GM19239 (cell line): Measurements from ENCODE around the gene SH3TC1.

Experiments
- DNase-seq: peaks from one replicate; pipeline ENCODE4 v3.0.0; 2011; ENCODE audit warnings: low spot score; ENCODE audit not compliant: insufficient read length
- FAIRE-seq: peaks from 2 replicates; lab custom pipeline; 2011; peaks lifted over from hg19 to GRCh38; lab: Jason Lieb, UNC

Gene SH3TC1

GRCh38 chr4:8282134-8282641 is 83.1 kb downstream of the SH3TC1 start:
- FAIRE-seq (no peak), DNase-seq (no peak)

DNA sequence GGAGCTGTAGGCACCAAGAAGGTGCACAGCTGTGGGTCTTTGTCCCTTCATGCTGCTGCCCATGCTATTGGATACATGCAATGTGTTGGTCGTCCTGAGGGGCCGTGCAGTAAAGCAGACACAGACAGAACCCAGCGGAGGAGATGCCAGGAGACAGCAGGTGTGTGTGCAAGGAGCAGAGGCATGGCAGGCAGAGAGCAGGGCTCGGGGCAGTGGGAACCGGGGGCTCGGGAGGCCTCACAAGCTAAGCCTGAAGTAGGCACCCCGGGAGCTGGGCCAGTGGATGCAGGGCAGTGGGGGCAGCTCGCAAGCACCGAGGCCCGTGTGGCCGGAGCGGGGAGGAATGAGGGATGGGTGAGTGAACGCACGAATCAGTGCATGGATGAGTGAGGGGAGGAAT is 83.7 kb downstream of the SH3TC1 start:
- DNase-seq (no peak), FAIRE-seq (no peak)

DNA sequence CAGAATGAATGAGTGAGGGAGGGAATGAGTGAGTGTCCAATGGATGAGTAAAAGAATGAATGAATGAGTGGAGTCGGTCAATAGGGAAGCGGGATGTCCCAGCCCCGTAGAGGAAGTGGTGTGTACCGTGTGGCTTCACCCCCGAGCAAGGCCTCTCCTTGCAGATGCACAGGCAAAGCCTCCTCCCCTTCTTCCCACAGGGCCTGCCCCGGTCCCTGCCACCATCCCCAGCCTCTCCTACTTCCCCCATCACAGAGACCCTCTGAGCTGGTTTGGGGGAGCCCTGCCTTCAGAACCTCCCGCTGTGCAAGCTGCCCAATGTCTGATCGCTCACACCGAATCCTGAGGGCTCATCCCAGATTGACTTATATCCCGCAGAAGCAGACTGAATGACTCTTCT is 84.1 kb downstream of the SH3TC1 start:
- DNase-seq (no peak), FAIRE-seq (no peak)

DNA sequence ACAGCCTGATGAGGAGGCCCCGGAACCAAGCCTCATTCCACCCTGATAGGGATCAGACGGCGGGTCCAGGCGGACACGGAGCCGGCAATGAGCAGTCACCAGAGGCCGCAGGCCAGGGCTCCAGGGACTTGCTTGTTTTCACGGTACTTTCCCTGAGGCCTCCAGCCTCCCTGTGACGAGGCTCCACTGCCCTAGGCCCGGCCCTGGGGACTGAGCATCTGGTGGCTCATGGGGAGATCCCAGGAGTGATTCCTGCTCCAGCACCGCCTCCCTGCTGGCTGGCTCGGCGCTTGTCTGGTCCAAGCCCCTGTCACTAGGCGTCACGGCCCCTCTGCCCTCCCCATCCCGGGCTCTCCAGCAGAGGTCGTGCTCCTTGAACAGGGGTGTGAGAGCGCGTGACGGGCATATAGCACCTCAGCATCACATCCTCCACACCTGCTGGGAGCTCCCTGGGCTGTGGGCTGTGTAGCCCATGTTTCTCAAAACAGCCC is 84.6 kb downstream of the SH3TC1 start:
- FAIRE-seq = no peak
- no peak for DNase-seq

- FAIRE-seq = no peak
- DNase-seq = no peak
These were observed 85.3 kb downstream of the SH3TC1 start for GRCh38 chr4:8284391-8284790.

DNA sequence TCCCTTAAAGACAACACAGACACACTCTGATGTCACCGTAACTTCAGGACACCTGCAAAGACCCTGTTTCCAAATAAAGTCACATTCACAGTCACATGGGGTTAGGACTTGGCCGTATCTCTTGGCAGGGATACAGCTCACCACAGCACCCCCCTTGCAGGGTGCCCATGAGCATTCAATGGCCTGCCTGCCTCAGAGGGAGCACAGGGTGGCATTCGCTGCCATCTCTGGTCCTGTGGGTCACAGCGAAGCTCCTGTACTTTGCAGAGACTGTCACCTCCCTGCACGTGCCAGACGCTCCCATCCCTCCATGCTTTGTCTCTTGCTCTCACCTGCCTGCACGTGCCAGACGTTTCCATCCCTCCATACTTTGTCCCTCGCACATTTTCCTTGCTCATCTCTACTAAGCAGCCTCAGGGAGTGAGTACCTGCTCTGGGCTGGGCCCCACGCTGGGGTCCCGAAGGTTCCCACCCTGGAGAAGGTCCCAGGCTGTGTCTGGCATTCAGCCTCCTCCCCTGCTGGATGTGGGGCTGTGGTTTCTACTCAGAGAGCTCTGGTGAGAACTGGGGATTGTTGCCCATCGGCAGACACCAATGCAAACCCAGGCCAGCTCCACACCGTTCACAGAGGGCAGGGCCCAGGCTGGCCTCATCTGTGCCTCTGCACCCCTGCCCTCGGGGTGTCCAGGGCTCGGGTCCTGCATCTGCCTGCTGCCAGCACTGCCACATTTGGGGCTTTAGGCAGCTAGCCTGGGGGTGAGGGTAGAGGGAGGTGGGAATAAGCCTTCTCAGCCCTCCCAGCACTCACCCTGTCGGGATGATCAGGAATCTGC is 86.3 kb downstream of the SH3TC1 start:
- FAIRE-seq = no peak
- no peak for DNase-seq

- DNase-seq (no peak), FAIRE-seq (no peak)
These were observed 87.1 kb downstream of the SH3TC1 start for GRCh38 chr4:8285976-8286718.

DNA sequence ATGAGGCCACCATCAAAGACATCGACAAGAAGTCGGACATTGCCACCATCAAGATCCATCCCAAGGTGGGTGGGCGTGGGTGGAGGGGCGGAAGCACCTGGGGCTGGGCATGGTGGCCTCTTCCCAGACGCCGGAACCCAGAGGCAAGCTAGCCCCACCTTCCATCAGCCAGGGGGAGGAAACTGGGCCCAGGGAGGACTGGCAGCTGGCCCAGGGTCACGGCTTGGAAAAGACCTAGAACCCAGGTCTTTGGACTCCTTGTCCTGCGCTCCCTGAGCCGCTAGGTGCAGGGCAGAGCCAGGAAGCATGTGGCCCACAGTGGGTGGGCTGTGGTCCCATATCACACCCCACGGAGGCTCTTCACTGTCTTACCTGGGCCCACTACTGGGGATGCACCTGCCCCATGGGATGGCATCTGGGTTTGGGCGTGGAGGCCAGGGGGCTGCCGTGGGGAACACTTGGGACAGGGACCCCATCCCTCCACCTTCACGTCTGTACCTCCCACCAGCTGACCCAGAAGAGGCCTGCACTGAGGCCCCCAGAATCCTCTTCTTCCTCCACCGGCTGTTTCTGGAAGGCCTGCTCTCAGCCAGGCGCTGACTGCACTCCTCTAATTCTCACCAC is 87.7 kb downstream of the SH3TC1 start:
- no peak for FAIRE-seq
- no peak for DNase-seq

- FAIRE-seq (no peak), DNase-seq (no peak)
These were observed 88.5 kb downstream of the SH3TC1 start for GRCh38 chr4:8287343-8288280.

DNA sequence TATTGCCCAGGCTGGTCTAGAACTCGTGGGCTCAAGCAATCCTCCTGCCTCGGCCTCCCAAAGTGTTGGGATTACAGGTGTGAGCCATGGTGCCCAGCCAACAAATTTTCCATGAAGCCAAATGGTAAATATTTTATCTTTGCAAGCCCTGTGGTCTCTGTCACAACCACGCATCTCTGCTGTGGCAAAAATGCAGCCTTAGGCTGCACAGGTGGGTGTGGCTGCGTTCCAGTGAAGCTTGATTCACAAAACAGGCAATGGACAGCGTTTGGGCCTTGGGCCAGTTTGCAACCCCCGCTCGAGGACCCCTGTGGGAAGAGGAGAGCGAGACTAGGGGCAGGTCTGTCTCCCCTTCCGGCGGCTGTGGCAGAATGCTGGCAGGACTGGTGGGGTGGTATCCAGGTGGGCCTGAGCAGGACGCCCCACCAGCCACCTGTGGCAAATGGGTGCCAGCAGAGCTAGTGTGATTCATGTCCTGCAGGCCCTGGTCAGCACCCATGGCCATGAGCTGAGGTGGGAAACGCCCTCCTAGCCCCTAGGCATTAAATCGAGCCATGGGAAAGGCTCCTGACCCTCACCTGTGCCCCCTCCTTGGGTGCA is 90.2 kb downstream of the SH3TC1 start:
- DNase-seq (no peak), FAIRE-seq (no peak)

DNA sequence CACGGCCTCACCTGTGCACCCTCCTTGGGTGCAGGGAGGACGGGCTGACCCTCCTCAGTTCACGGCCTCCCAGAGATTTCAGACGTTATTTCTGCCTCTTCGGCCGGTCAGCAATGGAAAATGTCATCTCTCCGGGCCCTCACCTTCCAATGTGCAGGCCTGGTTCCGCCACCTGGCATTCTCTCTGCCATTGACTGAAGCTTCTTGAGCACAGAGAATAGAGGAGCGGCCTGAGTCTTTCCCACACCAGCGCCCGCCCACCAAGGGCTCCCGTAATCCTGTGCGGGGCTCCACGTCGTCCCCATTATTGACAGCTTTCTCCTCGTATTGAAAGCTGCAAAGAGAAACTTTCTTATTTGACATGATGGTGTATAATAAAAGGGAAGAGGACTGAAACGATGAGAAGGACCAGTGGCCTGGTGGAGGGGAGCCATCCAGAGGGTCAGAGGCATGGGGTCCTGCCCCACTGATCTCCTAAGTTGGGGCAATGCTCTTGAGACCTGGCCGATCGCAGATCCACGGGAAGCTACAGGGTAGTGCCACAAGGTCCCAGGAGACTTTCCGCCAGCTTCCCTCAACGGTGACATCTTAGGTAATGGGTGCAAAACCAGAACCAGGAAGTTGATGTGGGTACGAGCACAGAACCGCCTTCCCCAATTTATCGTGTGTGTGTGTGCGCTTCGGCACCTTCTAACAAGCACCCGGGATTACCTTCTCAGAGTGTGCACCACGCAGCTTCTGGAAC is 91.0 kb downstream of the SH3TC1 start:
- FAIRE-seq = no peak

DNA sequence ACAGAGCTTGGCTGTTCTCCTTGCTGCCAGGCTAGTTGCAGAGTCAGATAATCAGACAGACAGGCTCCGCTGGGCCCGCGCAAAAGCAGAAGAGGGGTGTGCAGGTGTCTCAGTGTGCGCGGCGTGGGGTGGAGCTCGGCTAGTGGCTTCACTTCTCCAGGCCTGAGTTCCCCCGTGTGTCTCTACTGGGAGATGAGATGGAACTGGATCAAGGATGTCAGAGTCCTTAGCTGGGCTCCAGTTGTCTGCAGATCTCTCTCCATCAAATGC is 91.5 kb downstream of the SH3TC1 start:
- no peak for DNase-seq
- no peak for FAIRE-seq

More for the DNA sequence above, 91.0 kb downstream of the SH3TC1 start:
- no peak for DNase-seq
